GM12878 (cell line): ENCODE measurements around the gene COL8A2. TPM values are rescaled to one million over a fixed set of nuclear protein-coding genes. Genes with fewer than 3 reads are reported as not detected.
A peak's percentile ranks its signal among the peaks of the same experiment; 100 is the strongest.

Source experiments
- ATAC-seq: fragments of 200-7000 bp; cut with Tn5 transposase; 3 replicates; pipeline ENCODE4 v1.9.1; 2020; ENCODE audit warnings: mild to moderate bottlenecking, moderate library complexity
- BruUV-seq: library from RNA; stranded (reverse); fragments of 400-500 nt; replicated peaks from 2 replicates; lab custom pipeline; 2021; lab: Mats Ljungman, UMichigan
- CTCF ChIA-PET: fragments of 300-600 bp; sonication (Branson Sonifier 250); formaldehyde crosslinking; extraction: SDS; loops from one replicate; lab custom pipeline; 2021; ENCODE audit warnings: inconsistent platforms; lab: Yijun Ruan, JAX
- POLR2A ChIA-PET: fragments of 350-600 bp; formaldehyde crosslinking; extraction: SDS; loops from one replicate; lab custom pipeline; 2021; ENCODE audit warnings: inconsistent platforms; lab: Charles Lee
- RAD21 ChIA-PET: fragments of 300-600 bp; sonication (Branson Sonifier 250); formaldehyde crosslinking; loops from one replicate; lab custom pipeline; 2023; ENCODE audit warnings: antibody characterized with exemption; ENCODE audit not compliant: unreplicated experiment; lab: Charles Lee
- SMC1A ChIA-PET: fragments of 300-600 bp; sonication (Branson Sonifier 250); formaldehyde crosslinking; loops from one replicate; lab custom pipeline; 2023; ENCODE audit not compliant: unreplicated experiment, uncharacterized antibody; lab: Charles Lee
- DNase-seq: peaks from one replicate; pipeline ENCODE4 v3.0.0-alpha.2; 2011; ENCODE audit warnings: low read depth, low spot score
- FAIRE-seq: peaks from 3 replicates; lab custom pipeline; 2011; peaks lifted over from hg19 to GRCh38; lab: Jason Lieb, UNC
- H2AFZ ChIP-seq: 2 replicates; pipeline ENCODE4 v1.6.0; 2011; ENCODE audit warnings: low read depth, low read length, control low read depth; ENCODE audit not compliant: control insufficient read depth
- H3K27ac ChIP-seq: 2 replicates; pipeline ENCODE4 v1.5.1; 2011; ENCODE audit warnings: control low read depth; ENCODE audit not compliant: control insufficient read depth, insufficient read depth
- H3K27me3 ChIP-seq, 2 experiments: replicated peaks in 1 of 2; 2 replicates each; pipeline versions ENCODE4 v1.6.0 to v1.6.1; 2011; ENCODE audit warnings: low read length in 1 of 2; ENCODE audit not compliant: control insufficient read depth in 2 of 2, insufficient read depth in 2 of 2
- H3K36me3 ChIP-seq, 2 experiments: 2 replicates each; pipeline ENCODE4 v1.5.1; 2011; ENCODE audit warnings: low read length in 1 of 2; ENCODE audit not compliant: control insufficient read depth in 2 of 2, insufficient read depth in 2 of 2
- H3K4me1 ChIP-seq: 2 replicates; pipeline ENCODE4 v1.6.1; 2011; ENCODE audit warnings: mild to moderate bottlenecking, low read length, moderate library complexity, mixed read lengths; ENCODE audit not compliant: control insufficient read depth, insufficient read depth
- H3K4me2 ChIP-seq: 2 replicates; pipeline ENCODE4 v1.6.0; 2011; ENCODE audit warnings: control low read depth; ENCODE audit not compliant: control insufficient read depth, insufficient read depth
- H3K4me3 ChIP-seq: fragments of 200-600 bp; sonication (generic); 2 replicates; pipeline ENCODE4 v1.5.1; 2016
- H3K79me2 ChIP-seq: 2 replicates; pipeline ENCODE4 v1.6.0; 2011; ENCODE audit warnings: low read length; ENCODE audit not compliant: control insufficient read depth, insufficient read depth
- H3K9ac ChIP-seq: 2 replicates; pipeline ENCODE4 v1.8.0; 2011; ENCODE audit warnings: low read length, control low read depth, mixed read lengths; ENCODE audit not compliant: control insufficient read depth, insufficient read depth
- H3K9me3 ChIP-seq: replicated peaks from 3 replicates; pipeline ENCODE4 v1.5.1; 2011; ENCODE audit warnings: mild to moderate bottlenecking, low read length; ENCODE audit not compliant: control insufficient read depth, insufficient read depth
- H4K20me1 ChIP-seq: 2 replicates; pipeline ENCODE4 v1.6.0; 2011; ENCODE audit not compliant: control insufficient read depth, insufficient read depth
- ATF2 ChIP-seq: IDR thresholded peaks from 2 replicates; pipeline ENCODE4 v1.6.1; 2012; ENCODE audit warnings: low read length, inconsistent platforms
- GABPA ChIP-seq: IDR thresholded peaks from 2 replicates; pipeline ENCODE4 v1.6.1; 2014; ENCODE audit warnings: antibody characterized with exemption, low read depth, mild to moderate bottlenecking, inconsistent platforms
- KDM1A ChIP-seq: fragments of 200-600 bp; sonication (generic); IDR thresholded peaks from 2 replicates; pipeline ENCODE4 v1.6.1; 2016; ENCODE audit warnings: borderline replicate concordance
- NR2C1 ChIP-seq: fragments of 450-650 bp; IDR thresholded peaks from 2 replicates; pipeline ENCODE4 v1.6.1; 2017; ENCODE audit warnings: antibody characterized with exemption, mild to moderate bottlenecking, moderate library complexity
- POLR2A ChIP-seq: IDR thresholded peaks from 2 replicates; pipeline ENCODE4 v1.6.1; 2011; ENCODE audit warnings: low read depth, mild to moderate bottlenecking, low read length
- PRDM15 ChIP-seq: fragments of 450-650 bp; formaldehyde crosslinking; IDR thresholded peaks from 2 replicates; pipeline ENCODE4 v1.4.0; 2020; ENCODE audit warnings: mild to moderate bottlenecking, moderate library complexity
- USF2 ChIP-seq: IDR thresholded peaks from 2 replicates; pipeline ENCODE4 v1.6.1; 2011; ENCODE audit warnings: low read depth, low read length, improper control_type of control experiment, borderline replicate concordance
- WGBS: methylation state at CpG from one replicate; pipeline ENCODE4 v1.1.6; 2016; ENCODE audit warnings: low lambda C conversion rate; ENCODE audit not compliant: insufficient replicate concordance, insufficient coverage; ENCODE audit errors: missing lambda C conversion rate; 5-methylcytosine and 5-hydroxymethylcytosine counted together
- in situ Hi-C: fragments of 300-500 bp; cut with MboI; formaldehyde crosslinking; loops from 9 replicates; pipeline ENCODE4 v1.14.3; 2018; ENCODE audit warnings: mixed read lengths
- intact Hi-C: fragments of 100-400 bp; cut with micrococcal nuclease; formaldehyde crosslinking; loops from one replicate; pipeline ENCODE4 v1.14.2; 2022; ENCODE audit not compliant: unreplicated experiment
- polyA plus RNA-seq, 11 experiments: library from polyadenylated mRNA; depleted of rRNA in 4 of 11; unstranded in 6 of 11; stranded (reverse) in 5 of 11; fragments of >200 nt; fragmentation: Nextera tagmentation in 4 of 11; fragmentation: Illumina TruSeq in 1 of 11; extraction: Ambion mirVana in 4 of 11; extraction: Trizol in 1 of 11; gene quantifications; 1 replicate in 1 of 11; 2 replicates in 10 of 11; pipeline versions ENCODE4 v1.2.1 to v1.2.3, GENCODE V29; 2011 to 2016; ENCODE audit warnings: inconsistent platforms in 2 of 11, missing spikeins in 2 of 11, low read depth in 1 of 11
- total RNA-seq, 4 experiments: library from RNA; depleted of rRNA in 3 of 4; stranded (reverse); fragments of >200 nt in 3 of 4; fragmentation: Illumina TruSeq in 1 of 4; extraction: Trizol in 1 of 4; gene quantifications; 2 replicates each; pipeline versions ENCODE4 v1.2.1 to v1.2.3, GENCODE V29; 2013 to 2021

Gene COL8A2
- total and polyA plus RNA-seq, 10 of the 15 experiments (the other 5 are each of a cell fraction or from before 2014, with no cell fraction given): 0.01 TPM; not detected in 9

GRCh38 chr1:36093929-36094328 is 31.1 kb downstream of the COL8A2 start:
- ChIA-PET POLR2A (no interaction called here), RAD21 (interaction anchor here (0.9 kb wide), 1 partner anchor 326 kb away, joined by 4 read pairs; no protein-coding TSS in a partner anchor), CTCF (interaction anchor here (1.0 to 2.6 kb wide), 4 partner anchors 40 to 94 kb away, joined by 5 to 14 read pairs (median 8); partner anchors contain the start of gene TRAPPC3), SMC1A (interaction anchor here (0.6 to 1.3 kb wide), 3 partner anchors 55 to 523 kb away, joined by 3 read pairs; partner anchors contain the start of gene TRAPPC3)
- H3K79me2 ChIP-seq: peaks cover 18% of the 10 kb centered on the region
- H3K4me3 ChIP-seq: no peak overlapping the region
- in situ Hi-C loops: loop anchor here (5.0 kb wide), 2 partner anchors 48 to 93 kb away; no protein-coding TSS in a partner anchor
- no peak overlapping the region for H3K4me2 ChIP-seq
- H3K27me3 ChIP-seq: no peaks in the 10 kb centered on the region
- no TSS peak for BruUV-seq
- H2AFZ ChIP-seq: no peak overlapping the region
- no peak overlapping the region for H3K27ac ChIP-seq
- no peaks in the 10 kb centered on the region for H3K9me3 ChIP-seq
- DNase-seq (no peak), FAIRE-seq (no peak), ATAC-seq (no peak)
- H4K20me1 ChIP-seq: no peaks in the 10 kb centered on the region
- intact Hi-C loops: no loop called here
- TF ChIP-seq KDM1A (no peak), PRDM15 (CRISPR knock-in tag) (no peak), NR2C1 (no peak), POLR2A (0 out of 2 replicates have a peak, but pooled peaks have one; percentile 7), ATF2 (no peak), USF2 (no peak), GABPA (no peak)
- H3K4me1 ChIP-seq: no peaks in the 10 kb centered on the region
- H3K9ac ChIP-seq: no peak overlapping the region
- peaks cover 17 to 19% of the 10 kb centered on the region in 2 experiments for H3K36me3 ChIP-seq
- 85% methylated on average over 3 of the region's 3 CpGs for WGBS
